GM21786 (cell line): Measurements from ENCODE around the gene DLX3.
A peak's percentile ranks its signal among the peaks of the same experiment; 100 is the strongest.

Experiments used
- ATAC-seq: cut with Tn5 transposase; IDR thresholded peaks from one replicate; pipeline ENCODE4 v1.9.1; 2021; ENCODE audit not compliant: unreplicated experiment

Gene DLX3

DNA sequence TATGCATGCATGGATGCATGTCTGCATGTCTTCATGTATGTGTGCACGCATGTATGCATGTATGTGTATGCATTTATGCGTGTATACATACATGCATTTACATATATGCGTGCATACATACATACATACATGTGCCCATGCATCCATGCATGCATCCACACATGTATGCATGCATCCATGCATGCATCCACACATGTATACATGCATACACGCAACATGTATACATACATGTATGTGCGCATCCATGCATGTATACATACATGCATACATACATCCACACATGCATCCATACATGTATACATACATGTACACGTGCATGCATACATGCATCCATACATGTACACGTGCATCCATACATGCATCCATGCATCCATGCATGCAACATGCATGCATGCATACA, 29.8 kb upstream of the DLX3 start:
- no peak for ATAC-seq

DNA sequence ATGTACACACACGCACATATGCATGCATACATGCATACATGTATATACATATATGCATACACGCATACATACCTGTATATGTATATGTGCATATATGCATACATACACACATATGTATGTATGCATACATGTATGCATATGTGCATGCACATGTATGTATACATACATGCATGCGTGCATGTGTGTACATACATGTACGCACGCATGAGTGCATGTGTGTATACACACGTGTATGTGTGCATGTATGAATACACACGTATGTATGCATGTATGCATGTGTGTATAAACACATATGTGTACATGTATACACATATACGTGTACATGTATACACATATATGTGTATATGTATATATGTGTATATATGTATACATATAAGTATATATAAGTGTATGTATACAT, 28.5 kb upstream of the DLX3 start:
- no peak for ATAC-seq

- ATAC-seq: no peak
Measured at GRCh38 chr17:50022463-50023130, 27.6 kb upstream of the DLX3 start.

DNA sequence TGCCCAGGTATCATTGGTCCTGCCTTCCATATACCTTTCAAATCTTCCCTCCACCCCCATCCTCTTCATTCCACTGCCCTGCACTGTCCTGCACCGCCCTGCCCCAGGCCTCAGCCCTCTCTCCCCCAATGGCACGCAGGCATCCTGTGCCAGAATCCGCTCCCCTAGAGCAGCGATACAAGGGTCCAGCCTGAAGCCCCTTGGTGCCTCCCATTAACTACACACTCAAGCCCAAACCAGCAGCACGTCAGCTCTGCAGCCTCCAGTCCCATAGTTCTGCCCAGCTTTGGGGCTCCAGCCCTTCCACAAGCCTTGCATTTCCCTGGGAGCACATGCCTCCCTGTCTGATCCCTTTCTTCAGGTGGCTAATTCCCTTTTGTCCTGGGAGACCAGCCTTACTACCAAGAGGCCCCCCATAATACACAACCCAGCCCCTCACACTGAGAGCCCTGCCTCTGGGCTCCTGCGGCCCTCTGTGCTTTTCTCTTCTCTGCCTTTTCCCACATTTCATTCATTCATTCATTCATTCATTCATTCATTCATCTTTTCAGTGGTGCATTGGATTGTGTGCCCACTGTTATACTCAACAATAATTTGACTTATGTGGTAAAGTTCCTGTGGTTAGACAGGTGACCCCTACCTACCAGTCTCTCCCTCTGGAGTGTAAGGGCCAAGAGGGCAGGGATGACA, 26.8 kb upstream of the DLX3 start:
- no peak for ATAC-seq

DNA sequence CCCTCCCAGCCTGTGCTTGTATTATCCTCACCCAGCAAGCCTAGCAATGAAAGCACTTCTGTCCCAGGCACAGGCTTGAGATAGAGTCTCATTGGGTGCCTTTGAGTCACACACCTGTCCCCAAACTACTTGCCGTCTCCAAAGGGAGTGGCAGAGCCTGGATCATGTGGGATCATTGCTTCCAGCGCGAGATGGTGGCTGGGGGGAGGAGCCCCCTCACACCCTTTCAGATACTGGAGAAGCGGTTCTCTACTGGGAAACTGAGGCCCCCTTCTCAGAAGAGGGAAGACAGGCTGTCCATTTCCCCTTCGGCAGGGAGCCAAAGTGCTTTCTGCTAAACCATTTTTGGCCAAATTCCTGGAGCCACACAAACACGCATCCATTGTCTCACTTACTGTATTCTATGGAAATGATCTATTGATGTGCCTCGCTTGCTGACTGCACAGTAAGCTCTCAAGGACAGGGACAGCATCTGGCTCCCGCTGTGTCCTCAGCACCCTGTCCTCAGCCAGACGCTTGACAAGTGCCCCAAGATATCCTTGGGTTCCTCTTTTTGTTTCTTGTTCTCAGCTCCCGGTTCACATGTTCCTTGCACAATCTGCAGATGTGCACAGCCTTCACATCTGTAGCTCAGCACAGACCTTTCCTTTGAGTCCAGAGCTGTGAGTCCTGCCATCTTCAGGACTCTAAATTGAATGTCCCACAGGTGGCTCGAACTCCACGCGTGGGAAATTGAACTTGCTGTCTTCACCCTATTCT, 26.0 kb upstream of the DLX3 start:
- no peak for ATAC-seq

DNA sequence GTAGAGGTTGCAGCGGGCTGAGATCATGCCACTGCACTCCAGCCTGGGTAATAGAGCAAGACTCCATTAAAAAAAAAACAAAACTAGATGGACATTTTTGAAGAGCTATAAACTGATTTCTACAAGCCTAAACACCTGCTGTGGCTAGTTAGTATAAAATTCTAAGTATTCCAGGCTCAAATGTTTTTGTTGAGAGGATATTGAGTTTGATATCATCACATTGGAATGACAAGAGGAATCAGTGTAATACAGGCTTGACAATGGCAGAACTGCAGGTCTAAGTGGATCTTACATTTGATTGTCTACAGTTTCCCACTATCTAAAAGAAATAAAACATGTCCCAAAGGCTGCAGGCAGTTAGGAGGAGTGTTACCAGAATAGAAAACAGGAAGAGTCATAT, 23.9 kb upstream of the DLX3 start:
- no peak for ATAC-seq

GRCh38 chr17:50015146-50015545, 20.1 kb upstream of the DLX3 start:
- ATAC-seq: no peak

DNA sequence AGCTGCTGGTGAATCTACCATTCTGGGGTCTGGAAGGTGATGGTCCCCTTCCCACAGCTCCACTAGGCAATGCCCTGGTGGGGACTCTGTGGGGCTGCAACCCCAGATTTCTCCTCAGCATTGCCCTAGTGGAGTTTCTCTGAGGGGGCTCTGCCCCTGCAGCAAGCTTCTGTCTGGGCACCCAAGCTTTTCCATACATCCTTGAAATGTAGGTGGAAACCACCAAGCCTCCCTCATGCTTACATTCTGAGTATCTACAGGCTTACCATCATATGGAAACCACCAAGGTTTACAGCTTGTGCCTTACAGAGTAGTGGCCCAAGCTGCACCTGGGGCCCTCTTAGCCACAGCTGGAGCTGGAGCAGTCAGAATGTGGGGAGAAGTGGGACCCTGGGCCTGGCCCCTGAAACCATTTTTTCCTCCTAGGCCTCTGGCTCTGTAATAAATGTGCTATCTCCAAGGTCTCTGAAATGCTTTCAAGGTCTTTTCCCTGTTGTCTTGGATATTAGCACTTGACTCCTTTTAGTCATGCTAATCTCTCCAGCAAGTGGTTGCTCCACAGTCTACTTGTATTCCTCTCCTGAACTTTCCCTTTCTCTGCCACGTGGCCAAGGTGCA, 19.6 kb upstream of the DLX3 start:
- ATAC-seq: no peak

DNA sequence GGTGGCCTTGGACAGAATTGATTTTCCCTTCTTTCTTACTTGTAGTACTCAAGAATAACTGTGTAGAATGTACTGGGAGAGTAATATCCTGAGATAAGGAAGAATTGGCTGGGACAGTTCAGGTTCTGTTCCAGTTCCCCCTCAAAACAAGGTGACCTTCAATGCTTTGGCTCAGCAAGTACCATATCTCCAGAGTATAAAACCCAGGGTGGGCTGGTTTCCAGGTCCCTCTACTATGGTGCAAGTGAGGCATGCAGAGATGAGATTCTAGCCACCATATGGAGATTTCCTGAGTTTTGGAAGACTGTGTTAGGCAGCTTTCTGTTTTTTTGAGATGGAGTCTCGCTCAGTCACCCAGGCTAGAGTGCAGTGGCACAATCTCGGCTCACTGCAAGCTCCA, 18.1 kb upstream of the DLX3 start:
- ATAC-seq: no peak

- ATAC-seq: no peak
Measured at GRCh38 chr17:50009282-50009681, 14.3 kb upstream of the DLX3 start.

- no peak for ATAC-seq
Measured at GRCh38 chr17:50003911-50004310, 8.9 kb upstream of the DLX3 start.

DNA sequence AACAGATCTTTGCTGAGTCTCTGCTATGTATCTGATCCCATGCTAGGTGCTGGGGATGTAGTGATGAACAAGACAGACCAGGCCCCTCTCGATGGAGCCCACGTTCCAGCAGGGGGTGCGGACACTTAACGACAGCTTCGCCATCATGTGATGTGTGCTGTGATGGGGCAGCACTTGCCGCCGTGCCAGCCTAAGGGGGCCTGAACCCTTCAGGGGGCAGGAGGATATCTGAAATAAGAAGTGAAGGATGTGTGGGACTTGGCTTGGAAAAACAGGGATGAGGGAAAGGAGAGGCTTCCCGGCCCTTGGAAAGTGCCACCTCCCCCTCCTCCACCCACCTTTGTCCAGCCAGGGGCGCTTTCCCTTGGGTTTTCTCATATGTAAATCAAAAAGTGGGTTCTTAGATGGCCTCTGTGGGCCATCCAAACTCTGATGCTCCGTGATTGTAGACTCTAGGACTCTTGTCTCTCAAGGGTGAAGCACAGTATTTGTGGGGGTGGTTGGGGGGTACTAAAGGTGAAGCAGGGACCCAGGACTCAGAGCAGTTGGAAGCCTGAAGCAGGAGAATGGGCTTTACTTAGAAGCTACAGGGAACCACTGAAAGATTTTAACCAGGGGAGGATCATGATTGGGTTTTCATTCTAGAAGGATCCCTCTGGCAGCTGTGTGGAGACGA, 4.0 kb upstream of the DLX3 start:
- no peak for ATAC-seq

DNA sequence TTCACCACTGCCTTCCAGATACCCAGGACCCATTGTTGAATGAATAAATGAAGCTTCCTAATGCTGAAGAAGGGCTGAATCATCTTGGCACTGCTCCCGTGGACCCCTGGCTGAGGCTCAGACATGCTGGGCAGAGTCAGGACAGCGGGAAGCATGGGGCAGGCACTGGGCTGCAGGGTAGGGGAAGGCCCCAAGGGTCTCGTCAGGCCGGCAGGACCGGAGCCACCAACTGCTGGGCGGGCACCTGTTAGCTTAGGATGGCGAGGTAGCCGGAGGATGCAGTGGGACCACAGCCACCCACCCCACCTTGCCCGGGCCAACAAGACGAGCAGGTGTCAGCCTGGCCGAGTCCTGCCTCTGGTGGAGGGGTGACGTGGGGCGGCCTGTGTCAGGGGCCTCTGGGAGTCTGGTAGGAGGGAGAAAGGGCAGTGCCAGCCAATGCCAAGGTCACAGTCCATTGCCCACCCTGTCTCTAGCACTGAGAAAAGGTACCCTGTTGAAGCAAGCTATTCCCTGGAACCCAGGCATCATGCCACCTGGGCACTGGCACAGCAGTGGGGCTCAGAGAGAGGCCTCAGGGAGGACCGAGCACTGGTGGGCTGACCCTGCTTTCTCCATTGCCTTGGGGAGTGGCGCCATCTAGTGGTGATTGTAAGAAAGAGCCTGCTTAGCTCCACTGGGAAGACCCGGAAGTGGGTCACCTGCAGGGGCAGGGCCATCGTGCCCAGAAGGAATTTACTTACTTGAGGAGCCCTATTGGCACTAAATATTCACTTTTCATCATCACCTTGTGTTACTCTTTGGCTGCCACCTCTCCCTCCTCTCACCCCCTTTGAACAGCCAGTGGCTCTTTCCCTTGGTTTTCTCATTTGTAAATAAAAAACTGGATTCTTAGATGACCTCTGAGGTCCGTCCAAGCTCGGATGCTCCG, 3.0 kb upstream of the DLX3 start:
- peak; percentile 58 for ATAC-seq

GRCh38 chr17:49997301-49997650, 2.3 kb upstream of the DLX3 start:
- no peak for ATAC-seq

DNA sequence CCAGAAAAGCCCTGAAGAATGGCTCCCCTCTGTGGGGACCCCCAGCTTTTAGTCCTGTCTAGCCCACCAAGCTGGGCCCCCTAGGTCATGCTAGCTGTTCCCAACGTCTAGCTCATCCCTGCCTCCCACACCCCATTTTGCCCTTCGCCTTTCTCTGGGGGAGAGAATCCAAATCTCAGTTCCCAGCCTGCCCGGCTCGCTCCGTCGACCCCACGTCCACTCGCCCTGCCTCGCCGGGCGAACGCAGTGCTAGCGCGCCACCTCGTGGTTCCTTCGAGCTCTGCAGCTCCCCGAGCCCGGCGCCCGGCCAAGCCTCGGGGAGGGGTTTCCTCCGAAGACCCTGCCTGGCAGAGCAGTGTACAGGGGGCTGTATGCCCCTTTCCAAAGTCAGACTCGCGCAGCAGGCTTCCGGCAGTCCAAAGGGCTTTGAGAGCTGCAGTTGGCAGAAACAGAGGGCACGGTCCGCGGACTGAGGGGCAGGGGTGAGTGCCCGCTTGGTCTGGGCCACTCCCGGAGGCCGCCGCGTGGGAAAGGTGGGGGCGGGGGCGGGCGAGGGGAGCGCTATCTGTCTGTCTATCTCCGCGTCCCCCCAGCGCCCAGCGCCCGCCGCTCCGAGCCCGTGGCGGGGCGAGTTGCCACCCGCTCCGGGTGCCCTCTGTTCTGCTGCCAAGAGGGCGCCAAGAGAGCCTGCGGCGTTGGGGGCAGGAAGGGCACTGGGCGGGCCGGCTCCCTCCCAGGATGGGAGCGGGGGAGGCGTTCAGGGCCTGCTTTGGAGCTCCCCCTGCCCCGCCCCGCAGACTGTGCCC, 1.7 kb upstream of the DLX3 start:
- ATAC-seq: no peak

DNA sequence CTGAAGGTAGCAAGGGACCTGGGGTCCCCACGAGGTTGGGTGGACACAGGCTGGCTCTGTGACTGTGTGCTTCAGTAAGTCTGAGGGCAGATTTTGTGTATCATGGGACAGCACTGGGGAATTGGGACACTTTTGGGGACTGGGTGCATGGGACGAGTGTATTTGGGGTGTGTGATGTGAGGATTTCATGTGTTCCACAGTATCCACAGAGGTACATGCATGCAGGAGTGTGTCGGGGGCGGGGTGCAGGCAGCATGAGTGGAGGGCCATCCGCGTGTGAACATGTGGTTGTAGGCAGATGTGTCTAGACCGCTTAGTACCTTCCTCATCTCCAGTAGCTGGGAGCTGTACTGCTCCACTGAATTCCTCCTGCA, 1.1 kb upstream of the DLX3 start:
- ATAC-seq: no peak

GRCh38 chr17:49994085-49995054, 654 bp downstream of the DLX3 start:
- no peak for ATAC-seq

GRCh38 chr17:49993423-49994060, 1.5 kb downstream of the DLX3 start:
- ATAC-seq: no peak
